MCF 10A (cell line): Measurements from ENCODE around the gene ATP6AP1. TPM values are rescaled to one million over a fixed set of nuclear protein-coding genes. Genes with fewer than 3 reads are reported as not detected.

Experiments used
- BruUV-seq: library from RNA; stranded (reverse); fragments of 400-500 nt; replicated peaks from 2 replicates; lab custom pipeline; 2021; lab: Mats Ljungman, UMichigan
- CTCF ChIA-PET: fragments of 300-600 bp; sonication (Branson Sonifier 250); formaldehyde crosslinking; extraction: SDS; loops from one replicate; lab custom pipeline; 2021; ENCODE audit warnings: antibody characterized with exemption, inconsistent platforms; lab: Yijun Ruan, JAX
- POLR2A ChIA-PET: fragments of 300-600, 350-650 bp; sonication (Branson Sonifier 250); formaldehyde crosslinking; extraction: SDS; loops from one replicate; lab custom pipeline; 2020; ENCODE audit warnings: antibody characterized with exemption, inconsistent platforms; lab: Yijun Ruan, JAX
- DNase-seq: peaks from one replicate; pipeline ENCODE4 v3.0.0-alpha.2; 2018; ENCODE audit not compliant: unreplicated experiment
- H3K27ac Mint-ChIP-seq: one replicate; pipeline ENCODE4 v1.8.0; 2022; ENCODE audit warnings: mild to moderate bottlenecking, low read depth, mixed read lengths; ENCODE audit not compliant: unreplicated experiment
- H3K27me3 Mint-ChIP-seq: one replicate; pipeline ENCODE4 v1.8.0; 2022; ENCODE audit warnings: mixed read lengths; ENCODE audit not compliant: insufficient read depth, unreplicated experiment
- H3K36me3 Mint-ChIP-seq: one replicate; pipeline ENCODE4 v1.8.0; 2022; ENCODE audit warnings: mild to moderate bottlenecking, moderate library complexity, mixed read lengths; ENCODE audit not compliant: insufficient read depth, unreplicated experiment
- H3K4me1 Mint-ChIP-seq: one replicate; pipeline ENCODE4 v1.8.0; 2022; ENCODE audit warnings: mixed read lengths; ENCODE audit not compliant: insufficient read depth, unreplicated experiment
- H3K4me3 Mint-ChIP-seq: one replicate; pipeline ENCODE4 v1.8.0; 2022; ENCODE audit warnings: mild to moderate bottlenecking, moderate library complexity, mixed read lengths; ENCODE audit not compliant: unreplicated experiment
- H3K9me3 Mint-ChIP-seq: one replicate; pipeline ENCODE4 v1.8.0; 2022; ENCODE audit warnings: mixed read lengths; ENCODE audit not compliant: unreplicated experiment
- intact Hi-C: fragments of 100-400 bp; cut with micrococcal nuclease; formaldehyde crosslinking; loops from 2 replicates; pipeline ENCODE4 v1.14.1; 2022
- total RNA-seq: library from RNA; stranded (reverse); gene quantifications from 2 replicates; pipeline ENCODE4 v1.2.3, GENCODE V29; 2022
- TF ChIP-seq, protein P1 (sequence below): fragments of 200-600 bp; IDR thresholded peaks from one replicate; pipeline ENCODE4 v1.8.0; 2022; ENCODE audit warnings: antibody characterized with exemption, mild to moderate bottlenecking; ENCODE audit not compliant: unreplicated experiment

The ATP6AP1 gene
- total RNA-seq, 1 experiment from 2014 or later: 48.7 TPM

DNA sequence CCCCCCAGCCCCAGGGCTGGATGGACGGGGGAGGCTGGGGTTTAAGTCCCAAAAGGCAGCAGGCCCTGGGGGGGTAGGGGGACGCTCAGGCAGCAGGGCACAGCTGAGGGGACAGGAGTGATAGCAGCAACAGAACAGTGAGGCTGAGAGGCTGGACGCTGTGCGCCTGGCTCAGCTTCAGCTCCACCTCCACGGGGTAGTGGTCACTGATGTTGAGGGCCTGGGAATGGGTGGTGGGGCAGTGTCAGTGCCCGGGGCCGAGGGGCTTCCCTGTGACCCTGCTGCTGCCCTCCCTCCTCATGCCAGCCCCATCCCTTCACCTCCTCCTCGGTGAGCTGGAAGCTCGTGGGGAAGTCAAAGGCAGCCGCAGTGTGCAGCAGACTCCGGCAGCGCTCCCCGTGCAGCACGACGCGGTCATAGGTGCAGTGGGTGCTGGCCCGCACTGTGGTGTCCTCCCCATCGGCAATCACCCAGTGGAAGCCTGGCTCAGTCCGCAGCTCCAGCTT is 25.8 kb upstream of the ATP6AP1 start:
- ChIA-PET CTCF (interaction anchor here (0.6 to 1.5 kb wide), 3 partner anchors 29 to 388 kb away, joined by 3 to 4 read pairs (median 4); no protein-coding TSS in a partner anchor), POLR2A (interaction anchor here (0.7 to 1.3 kb wide), 4 partner anchors 9 to 88 kb away, joined by 3 read pairs; partner anchors contain the start of genes SLC10A3 and TAFAZZIN)
- no peak overlapping the region for H3K27ac Mint-ChIP-seq
- no peaks in the 10 kb centered on the region for H3K9me3 Mint-ChIP-seq
- H3K4me1 Mint-ChIP-seq: peaks cover 5% of the 10 kb centered on the region
- no peaks in the 10 kb centered on the region for H3K27me3 Mint-ChIP-seq
- DNase-seq: no peak
- TF ChIP-seq, protein P1, sequence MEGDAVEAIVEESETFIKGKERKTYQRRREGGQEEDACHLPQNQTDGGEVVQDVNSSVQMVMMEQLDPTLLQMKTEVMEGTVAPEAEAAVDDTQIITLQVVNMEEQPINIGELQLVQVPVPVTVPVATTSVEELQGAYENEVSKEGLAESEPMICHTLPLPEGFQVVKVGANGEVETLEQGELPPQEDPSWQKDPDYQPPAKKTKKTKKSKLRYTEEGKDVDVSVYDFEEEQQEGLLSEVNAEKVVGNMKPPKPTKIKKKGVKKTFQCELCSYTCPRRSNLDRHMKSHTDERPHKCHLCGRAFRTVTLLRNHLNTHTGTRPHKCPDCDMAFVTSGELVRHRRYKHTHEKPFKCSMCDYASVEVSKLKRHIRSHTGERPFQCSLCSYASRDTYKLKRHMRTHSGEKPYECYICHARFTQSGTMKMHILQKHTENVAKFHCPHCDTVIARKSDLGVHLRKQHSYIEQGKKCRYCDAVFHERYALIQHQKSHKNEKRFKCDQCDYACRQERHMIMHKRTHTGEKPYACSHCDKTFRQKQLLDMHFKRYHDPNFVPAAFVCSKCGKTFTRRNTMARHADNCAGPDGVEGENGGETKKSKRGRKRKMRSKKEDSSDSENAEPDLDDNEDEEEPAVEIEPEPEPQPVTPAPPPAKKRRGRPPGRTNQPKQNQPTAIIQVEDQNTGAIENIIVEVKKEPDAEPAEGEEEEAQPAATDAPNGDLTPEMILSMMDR: no peak
- H3K36me3 Mint-ChIP-seq: peaks cover 51% of the 10 kb centered on the region
- H3K4me3 Mint-ChIP-seq: no peak overlapping the region
- no TSS peak for BruUV-seq
- intact Hi-C loops: no loop called here

DNA sequence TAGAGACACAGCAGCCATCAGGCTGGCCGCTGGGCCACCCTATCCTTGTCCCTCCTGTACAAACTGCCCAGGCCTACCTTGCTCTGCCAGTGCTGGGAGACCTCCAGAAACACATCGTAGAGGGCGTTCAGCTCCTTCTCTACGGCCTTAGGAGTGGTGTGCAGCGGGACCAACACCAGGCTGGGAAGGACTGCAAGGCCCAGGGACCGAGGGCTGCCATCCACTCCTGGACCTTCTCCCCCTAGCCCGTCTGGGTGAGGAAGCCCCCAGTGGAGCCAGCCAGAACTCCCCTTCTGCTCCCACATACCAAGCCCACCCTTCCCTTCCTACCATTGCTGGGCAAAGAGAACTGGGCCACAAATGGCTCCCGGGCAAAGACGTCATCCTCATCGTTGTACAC is 25.3 kb upstream of the ATP6AP1 start:
- POLR2A ChIA-PET: interaction anchor here (0.9 kb wide), 1 partner anchor 9 kb away, joined by 3 read pairs; no protein-coding TSS in a partner anchor
- no peaks in the 10 kb centered on the region for H3K9me3 Mint-ChIP-seq
- H3K4me3 Mint-ChIP-seq: no peak overlapping the region
- DNase-seq: no peak
- intact Hi-C loops: no loop called here
- BruUV-seq: no TSS peak
- CTCF ChIA-PET: interaction anchor here (0.6 to 1.5 kb wide), 3 partner anchors 30 to 389 kb away, joined by 3 to 4 read pairs (median 4); no protein-coding TSS in a partner anchor
- H3K4me1 Mint-ChIP-seq: peaks cover 6% of the 10 kb centered on the region
- TF ChIP-seq, protein P1: no peak
- peaks cover 2% of the 10 kb centered on the region for H3K27me3 Mint-ChIP-seq
- peaks cover 47% of the 10 kb centered on the region for H3K36me3 Mint-ChIP-seq
- H3K27ac Mint-ChIP-seq: no peak overlapping the region

DNA sequence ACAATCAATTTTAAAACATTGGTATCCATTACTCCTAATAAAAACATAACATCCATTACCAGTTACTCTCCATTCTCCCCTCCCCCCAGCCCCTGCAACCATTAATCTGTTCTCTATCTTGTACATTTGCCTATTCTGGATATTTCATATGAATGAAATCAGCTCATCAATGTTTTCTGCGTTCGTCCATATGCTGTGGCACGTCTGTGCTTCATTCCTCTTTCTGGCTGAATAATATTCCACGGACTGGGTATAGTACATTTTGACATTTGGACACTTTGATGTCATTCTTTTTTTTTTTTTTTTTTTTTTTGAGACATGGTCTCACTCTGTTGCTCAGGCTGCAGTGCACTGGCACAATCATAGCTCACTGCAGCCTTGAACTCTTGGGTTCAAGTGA is 24.6 kb upstream of the ATP6AP1 start:
- POLR2A ChIA-PET: interaction anchor here (0.6 to 0.7 kb wide), 2 partner anchors 14 to 38 kb away, joined by 3 read pairs; no protein-coding TSS in a partner anchor
- DNase-seq: no peak

DNA sequence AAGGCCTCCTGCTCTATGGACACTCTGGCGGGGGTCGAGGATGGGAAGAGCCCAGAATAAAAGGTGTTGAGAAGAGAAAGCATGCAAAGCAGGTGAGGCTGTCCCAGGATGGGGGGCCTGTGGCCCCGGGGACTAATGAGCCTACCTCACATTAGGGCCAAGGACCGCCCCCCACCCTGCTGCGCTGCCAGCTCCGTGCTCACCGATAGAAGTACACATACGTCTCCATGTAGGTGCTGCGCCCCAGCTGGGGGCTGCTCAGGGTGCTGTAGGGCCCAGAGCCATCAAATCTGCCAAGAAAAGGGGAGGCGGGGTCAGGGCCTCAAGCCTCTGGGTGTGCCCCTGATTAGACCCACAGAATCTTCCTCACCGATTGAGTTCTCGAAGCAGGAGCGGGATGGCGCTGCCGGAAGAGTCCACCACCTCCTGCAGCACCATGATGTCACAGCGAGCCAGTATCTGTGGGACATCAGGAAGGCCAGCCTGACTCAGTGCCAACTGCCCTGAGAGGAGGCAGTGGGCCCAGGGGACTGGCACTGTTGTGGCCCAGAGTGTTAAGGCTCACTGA is 23.8 kb upstream of the ATP6AP1 start:
- Mint-ChIP-seq H3K4me1 (peaks cover 9% of the 10 kb centered on the region), H3K27me3 (peaks cover 12% of the 10 kb centered on the region), H3K36me3 (peaks cover 32% of the 10 kb centered on the region), H3K27ac (no peak overlapping the region), H3K4me3 (no peak overlapping the region), H3K9me3 (no peaks in the 10 kb centered on the region)
- POLR2A ChIA-PET: interaction anchor here (0.6 kb wide), 1 partner anchor 13 kb away, joined by 3 read pairs; no protein-coding TSS in a partner anchor
- intact Hi-C loops: loop anchor here (5.0 kb wide), 1 partner anchor 38 kb away; the partner anchor contains the start of gene FAM50A
- no peak for DNase-seq
- no TSS peak for BruUV-seq
- CTCF ChIA-PET: interaction anchor here (1.1 kb wide), 1 partner anchor 20 kb away, joined by 3 read pairs; no protein-coding TSS in a partner anchor
- TF ChIP-seq, protein P1: no peak

More for the DNA sequence above, 24.6 kb upstream of the ATP6AP1 start:
- Mint-ChIP-seq H3K27me3 (peaks cover 9% of the 10 kb centered on the region), H3K9me3 (no peaks in the 10 kb centered on the region), H3K4me3 (no peak overlapping the region), H3K36me3 (peaks cover 40% of the 10 kb centered on the region), H3K27ac (no peak overlapping the region), H3K4me1 (peaks cover 10% of the 10 kb centered on the region)
- TF ChIP-seq, protein P1: no peak
- intact Hi-C loops: no loop called here
- CTCF ChIA-PET: interaction anchor here (1.1 kb wide), 1 partner anchor 21 kb away, joined by 3 read pairs; no protein-coding TSS in a partner anchor
- BruUV-seq: no TSS peak
